Measurements from ENCODE around the gene CMTM6. TPM values are rescaled to one million over a fixed set of nuclear protein-coding genes. Genes with fewer than 3 reads are reported as not detected.
A peak's percentile ranks its signal among the peaks of the same experiment; 100 is the strongest.

Gene CMTM6
- total and polyA plus RNA-seq, 11 donors, result 5.2 to 34.8 (median 11.6) TPM

- ATAC-seq (no peak), DNase-seq (no peak)
- Histone ChIP-seq H3K9me3 (no peaks in the 10 kb centered on the region), H3K4me3 (no peak overlapping the region), H3K4me1 (peaks cover 0 to 37% (median 0%) of the 10 kb centered on the region in 12 donors), H3K36me3 (peaks cover 0 to 41% (median 0%) of the 10 kb centered on the region in 9 donors), H3K27me3 (no peaks in the 10 kb centered on the region), H3K27ac (peak overlapping the region in 1 of 12 donors; percentile 40)
- intact Hi-C loops (cut with DNase I), result no loop called here
- TF ChIP-seq POLR2A (IDR thresholded peaks at IDR 0.05) (no peak), CTCF (IDR thresholded peaks at IDR 0.05) (no peak)
- 85 to 92% (median 89%) methylated on average over 14 to 15 of the region's 15 CpGs for WGBS, 4 donors
Measured at GRCh38 chr3:32455609-32456428, 46.8 kb downstream of the CMTM6 start.

GRCh38 chr3:32454731-32455608 is 47.7 kb downstream of the CMTM6 start:
- no peaks in the 10 kb centered on the region for H3K9me3 ChIP-seq
- WGBS, 4 donors, result 80 to 91% (median 88%) methylated on average over 12 to 15 of the region's 15 CpGs
- H3K4me1 ChIP-seq, result peaks cover 0 to 31% (median 0%) of the 10 kb centered on the region in 12 donors
- no peak overlapping the region for H3K27ac ChIP-seq
- peaks cover 0 to 49% (median 0%) of the 10 kb centered on the region in 9 donors for H3K36me3 ChIP-seq
- no peak for TF ChIP-seq CTCF (IDR thresholded peaks at IDR 0.05)
- no peak for TF ChIP-seq POLR2A (IDR thresholded peaks at IDR 0.05)
- intact Hi-C loops (cut with DNase I), result no loop called here
- H3K27me3 ChIP-seq, result no peaks in the 10 kb centered on the region
- no peak for ATAC-seq
- H3K4me3 ChIP-seq, result no peak overlapping the region
- no peak for DNase-seq

GRCh38 chr3:32454111-32454510 is 48.5 kb downstream of the CMTM6 start:
- TF ChIP-seq CTCF (IDR thresholded peaks at IDR 0.05), result no peak
- no peak for TF ChIP-seq POLR2A (IDR thresholded peaks at IDR 0.05)
- 72 to 78% (median 74%) methylated on average over 5 to 6 of the region's 6 CpGs for WGBS, 4 donors
- Histone ChIP-seq H3K4me3 (no peak overlapping the region), H3K27me3 (no peaks in the 10 kb centered on the region), H3K27ac (no peak overlapping the region), H3K36me3 (peaks cover 0 to 49% (median 0%) of the 10 kb centered on the region in 9 donors), H3K9me3 (no peaks in the 10 kb centered on the region), H3K4me1 (peaks cover 0 to 22% (median 0%) of the 10 kb centered on the region in 12 donors)
- no peak for ATAC-seq
- intact Hi-C loops (cut with DNase I), result no loop called here
- no peak for DNase-seq

GRCh38 chr3:32453346-32453745 is 49.3 kb downstream of the CMTM6 start:
- H3K36me3 ChIP-seq, result peaks cover 0 to 57% (median 0%) of the 10 kb centered on the region in 9 donors
- no peak for DNase-seq
- intact Hi-C loops (cut with DNase I), result no loop called here
- 95 to 98% (median 97%) methylated on average over 5 of the region's 5 CpGs for WGBS, 4 donors
- H3K9me3 ChIP-seq, result no peaks in the 10 kb centered on the region
- peaks cover 0 to 22% (median 0%) of the 10 kb centered on the region in 12 donors for H3K4me1 ChIP-seq
- H3K27ac ChIP-seq, result no peak overlapping the region
- H3K27me3 ChIP-seq, result no peaks in the 10 kb centered on the region
- ATAC-seq, result no peak
- no peak for TF ChIP-seq CTCF (IDR thresholded peaks at IDR 0.05)
- TF ChIP-seq POLR2A (IDR thresholded peaks at IDR 0.05), result no peak
- no peak overlapping the region for H3K4me3 ChIP-seq

Data from heart left ventricle (tissue), 16 donors.